K562 (cell line): ENCODE data around the gene TLX2. TPM values are rescaled to one million over a fixed set of nuclear protein-coding genes. Genes with fewer than 3 reads are reported as not detected.

ENCODE experiments used
- BRF1 ChIP-seq: IDR thresholded peaks from 3 replicates; pipeline ENCODE4 v1.6.1; 2011; ENCODE audit warnings: borderline replicate concordance, mild to moderate bottlenecking; ENCODE audit not compliant: insufficient read length; ENCODE audit errors: extremely low read depth
- CBX8 ChIP-seq: fragments of 200-600 bp; sonication (generic); IDR thresholded peaks from 2 replicates; pipeline ENCODE4 v1.6.1; 2012; ENCODE audit warnings: borderline replicate concordance, mixed run types, low read depth, mild to moderate bottlenecking, moderate library complexity, mixed read lengths, low read length, control low read depth, inconsistent platforms; ENCODE audit not compliant: poor library complexity, severe bottlenecking; ENCODE audit errors: extremely low read depth
- CHD2 ChIP-seq: IDR thresholded peaks from 2 replicates; pipeline ENCODE4 v1.6.1; 2011; ENCODE audit warnings: low read depth, low read length
- FOSL1 ChIP-seq: fragments of 200-800 bp; sonication (Bioruptor generic); conservative IDR thresholded peaks from 2 replicates; pipeline ENCODE4 v1.6.1; 2016; ENCODE audit warnings: missing genetic modification characterization, missing compliant biosample characterization
- FOXJ2 ChIP-seq: fragments of 200-800 bp; sonication (Bioruptor generic); IDR thresholded peaks from 2 replicates; pipeline ENCODE4 v1.6.1; 2016; ENCODE audit warnings: missing genetic modification characterization, missing compliant biosample characterization
- GATA2 ChIP-seq: sonication (generic); formaldehyde crosslinking; IDR thresholded peaks from 2 replicates; pipeline ENCODE4 v1.4.0; 2020; ENCODE audit warnings: mild to moderate bottlenecking, missing genetic modification reagents
- HDAC1 ChIP-seq, 2 experiments: fragments of 450-650 bp; IDR thresholded peaks; 2 replicates each; pipeline ENCODE4 v1.6.1; 2016 to 2017; ENCODE audit warnings: inconsistent platforms in 1 of 2, mild to moderate bottlenecking in 1 of 2, moderate library complexity in 1 of 2
- KAT7 ChIP-seq: sonication (generic); formaldehyde crosslinking; IDR thresholded peaks from 2 replicates; pipeline ENCODE4 v1.8.0; 2022; ENCODE audit warnings: missing genetic modification reagents, mild to moderate bottlenecking, borderline replicate concordance
- KDM2B ChIP-seq: fragments of 250-450 bp; sonication (Bioruptor Pico); IDR thresholded peaks from 2 replicates; pipeline ENCODE4 v1.8.0; 2021; ENCODE audit warnings: mild to moderate bottlenecking, moderate library complexity
- NELFE ChIP-seq: IDR thresholded peaks from 2 replicates; pipeline ENCODE4 v1.6.1; 2011; ENCODE audit warnings: mild to moderate bottlenecking; ENCODE audit not compliant: insufficient read depth, insufficient read length
- NFRKB ChIP-seq: fragments of 450-650 bp; IDR thresholded peaks from 2 replicates; pipeline ENCODE4 v1.6.1; 2016; ENCODE audit warnings: low read depth
- PURB ChIP-seq: sonication (generic); formaldehyde crosslinking; IDR thresholded peaks from 2 replicates; pipeline ENCODE4 v1.9.0; 2021; ENCODE audit warnings: low read depth, mild to moderate bottlenecking, missing genetic modification reagents
- SRSF1 ChIP-seq: fragments of 200-400 bp; formaldehyde crosslinking; IDR thresholded peaks from 2 replicates; pipeline ENCODE4 v1.6.1; 2017; ENCODE audit warnings: mild to moderate bottlenecking, low read depth, low read length, moderate library complexity
- ZNF407 ChIP-seq: fragments of 450-650 bp; IDR thresholded peaks from 2 replicates; pipeline ENCODE4 v1.6.1; 2016; ENCODE audit warnings: low read depth
- ZNF764 ChIP-seq: fragments of 250-450 bp; sonication (Bioruptor Pico); IDR thresholded peaks from 2 replicates; pipeline ENCODE4 v1.4.0; 2020; ENCODE audit warnings: low read depth, mild to moderate bottlenecking, moderate library complexity
- ZNF830 ChIP-seq: fragments of 250-450 bp; sonication (Bioruptor Pico); IDR thresholded peaks from 2 replicates; pipeline ENCODE4 v1.5.0; 2021; ENCODE audit warnings: mild to moderate bottlenecking
- polyA plus RNA-seq, 8 experiments: library from polyadenylated mRNA; depleted of rRNA in 4 of 8; stranded (reverse) in 5 of 8; unstranded in 3 of 8; fragments of >200 nt; fragmentation: Nextera tagmentation in 2 of 8; fragmentation: Illumina TruSeq in 1 of 8; extraction: Ambion mirVana in 2 of 8; extraction: Trizol in 1 of 8; gene quantifications; 2 replicates each; pipeline versions ENCODE4 v1.2.1 to v1.2.3, GENCODE V29; 2011 to 2014; ENCODE audit warnings: inconsistent platforms in 1 of 8, missing spikeins in 1 of 8
- total RNA-seq, 7 experiments: library from RNA; depleted of rRNA in 6 of 7; stranded (reverse); fragments of >200 nt in 6 of 7; fragmentation: Illumina TruSeq in 2 of 7; extraction: Trizol in 2 of 7; gene quantifications; 2 replicates each; pipeline versions ENCODE4 v1.2.1 to v1.2.3, GENCODE V29; 2011 to 2021; ENCODE audit warnings: low replicate concordance in 1 of 7
- TF ChIP-seq, protein P1 (sequence below), 2 experiments: IDR thresholded peaks in 1 of 2; conservative IDR thresholded peaks in 1 of 2; 2 replicates each; pipeline ENCODE4 v1.6.1; 2016; ENCODE audit warnings: low read depth in 2 of 2, mild to moderate bottlenecking in 1 of 2, missing compliant biosample characterization in 1 of 2, missing genetic modification characterization in 1 of 2, moderate library complexity in 1 of 2

TLX2 gene
- total and polyA plus RNA-seq, 9 of the 15 experiments (the other 6 are each of a cell fraction or from before 2014, with no cell fraction given) = not detected

DNA sequence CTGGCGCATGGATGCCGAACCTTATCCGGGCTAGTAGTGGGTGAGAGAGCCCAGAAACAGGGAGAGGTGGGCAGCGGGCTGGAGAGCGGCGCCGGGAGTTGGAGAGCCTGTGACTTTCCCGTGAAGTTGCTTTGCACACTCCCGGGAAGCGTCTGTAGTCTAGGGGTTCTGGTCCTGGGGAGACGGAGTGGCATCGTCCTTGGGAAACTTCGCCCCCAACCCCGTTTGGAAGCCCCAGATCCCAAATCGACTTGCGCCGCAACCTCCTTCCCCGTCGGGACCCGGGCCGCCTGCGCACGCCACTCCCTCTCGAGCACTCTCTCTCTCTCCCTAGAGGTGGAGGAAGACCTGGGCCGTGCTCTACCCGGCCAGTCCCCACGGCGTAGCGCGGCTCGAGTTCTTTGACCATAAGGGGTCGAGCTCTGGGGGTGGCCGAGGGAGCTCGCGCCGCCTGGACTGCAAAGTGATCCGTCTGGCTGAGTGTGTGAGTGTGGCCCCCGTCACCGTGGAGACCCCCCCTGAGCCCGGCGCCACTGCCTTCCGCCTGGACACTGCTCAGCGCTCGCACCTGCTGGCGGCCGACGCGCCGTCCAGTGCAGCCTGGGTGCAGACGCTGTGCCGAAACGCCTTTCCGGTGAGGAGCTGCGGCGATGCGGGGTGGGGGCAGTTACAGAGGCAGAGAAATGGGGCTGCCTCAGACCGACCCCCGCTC is 40.7 kb downstream of the TLX2 start (continued):
- TF ChIP-seq SRSF1 (no peak), CHD2 (no peak), HDAC1 (IDR thresholded peaks at IDR 0.05) (0 out of 4 replicates have a peak, but pooled peaks of 1 of the 2 experiments have one; percentile 43), FOSL1 (tag) (no peak), ZNF830 (CRISPR knock-in tag) (no peak), BRF1 (no peak), FOXJ2 (tag) (no peak), NFRKB (0 out of 2 replicates have a peak, but pooled peaks have one; percentile 49), ZNF764 (no peak), GATA2 (CRISPR knock-in tag) (no peak), NELFE (no peak), KAT7 (CRISPR knock-in tag) (peak; percentile 67; the same call in 1 of the 2 replicates), ZNF407 (no peak), PURB (CRISPR knock-in tag) (no peak), KDM2B (no peak), CBX8 (no peak)
- TF ChIP-seq, protein P1, sequence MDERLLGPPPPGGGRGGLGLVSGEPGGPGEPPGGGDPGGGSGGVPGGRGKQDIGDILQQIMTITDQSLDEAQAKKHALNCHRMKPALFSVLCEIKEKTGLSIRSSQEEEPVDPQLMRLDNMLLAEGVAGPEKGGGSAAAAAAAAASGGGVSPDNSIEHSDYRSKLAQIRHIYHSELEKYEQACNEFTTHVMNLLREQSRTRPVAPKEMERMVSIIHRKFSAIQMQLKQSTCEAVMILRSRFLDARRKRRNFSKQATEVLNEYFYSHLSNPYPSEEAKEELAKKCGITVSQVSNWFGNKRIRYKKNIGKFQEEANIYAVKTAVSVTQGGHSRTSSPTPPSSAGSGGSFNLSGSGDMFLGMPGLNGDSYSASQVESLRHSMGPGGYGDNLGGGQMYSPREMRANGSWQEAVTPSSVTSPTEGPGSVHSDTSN (CRISPR knock-in tag; IDR thresholded peaks at IDR 0.05; ENCODE audit: low read depth) = no peak
- TF ChIP-seq, protein P1 (tag; conservative IDR thresholded peaks at IDR 0.05; ENCODE audit: low read depth) = no peak
